ENCODE results near the gene CCDC183. TPM values are rescaled to one million over a fixed set of nuclear protein-coding genes. Genes with fewer than 3 reads are reported as not detected.
"Not testable (repeated sequence)": the region's sequence is repeated elsewhere in the genome, so short reads cannot be mapped to it uniquely, and the experiment has no call there.

CCDC183 gene
- total RNA-seq, 1 experiment from 2014 or later, result 3.6 TPM

DNA sequence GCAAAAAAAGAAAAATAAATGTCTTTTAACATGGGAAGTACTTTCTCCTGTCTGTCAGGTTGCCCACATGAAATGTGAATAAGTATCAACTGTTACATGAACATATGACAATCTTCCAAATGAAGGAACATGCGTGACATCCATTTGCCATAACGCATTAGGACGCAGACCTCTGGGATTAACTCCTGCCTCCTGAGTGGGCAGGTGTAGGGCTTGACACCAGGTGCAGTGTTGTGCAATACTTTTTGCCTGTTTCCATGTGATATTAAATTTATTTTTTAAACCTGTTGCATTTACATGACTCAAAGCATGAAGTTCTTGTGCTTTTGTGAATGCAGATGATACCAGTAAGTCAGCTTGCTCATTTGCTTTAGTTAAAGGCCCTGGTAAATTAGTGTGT, 13.7 kb upstream of the CCDC183 start:
- intact Hi-C loops (cut with micrococcal nuclease; ENCODE audit: unreplicated experiment), result no loop called here
- H3K36me3 ChIP-seq (ENCODE audit: low read depth), result no peaks in the 10 kb centered on the region

DNA sequence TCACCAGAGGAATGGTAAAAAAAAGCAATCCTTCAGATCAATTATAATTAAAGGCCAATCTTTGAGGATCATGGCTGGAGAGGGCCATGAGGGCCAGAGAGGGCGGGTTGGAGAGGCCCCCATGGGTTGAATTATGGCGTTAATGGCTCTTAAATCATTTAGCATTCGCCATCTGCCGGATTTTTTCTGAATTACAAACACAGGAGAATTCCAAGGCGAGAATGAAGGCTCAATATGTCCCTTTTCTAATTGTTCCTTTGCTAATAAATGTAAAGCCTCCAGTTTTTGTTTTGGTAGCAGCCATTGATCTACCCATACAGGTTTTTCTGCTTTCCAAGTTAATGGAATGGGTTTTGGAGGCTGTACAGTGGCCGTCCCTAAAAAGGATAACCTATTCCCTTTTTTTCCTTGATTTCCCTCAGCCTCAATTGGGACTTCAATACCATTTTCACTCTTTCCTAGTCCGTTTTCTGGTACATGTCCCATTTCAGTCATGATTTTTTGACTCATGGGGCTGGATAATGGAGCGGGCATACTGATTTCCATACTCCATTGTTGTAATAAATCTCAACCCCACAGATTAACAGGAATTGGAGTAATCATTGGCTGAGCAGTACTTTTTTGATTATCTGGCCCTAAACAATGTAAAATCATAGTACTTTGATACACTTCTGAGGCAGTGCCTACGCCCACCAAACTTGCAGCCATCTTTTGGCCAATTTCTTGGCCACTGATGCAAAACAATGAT, 11.7 kb upstream of the CCDC183 start:
- H3F3A ChIP-seq (ENCODE audit: insufficient read depth, low read depth), result peaks cover 9% of the 10 kb centered on the region; the same call in 1 of the 2 replicates
- H3K79me2 ChIP-seq (ENCODE audit: low read depth), result no peaks in the 10 kb centered on the region
- H3K36me3 ChIP-seq (ENCODE audit: low read depth), result no peaks in the 10 kb centered on the region
- H3K4me1 ChIP-seq (replicated peaks; ENCODE audit: insufficient read depth), result no peaks in the 10 kb centered on the region
- no peak overlapping the region for H3K27ac ChIP-seq
- BruUV-seq (replicated peaks), result no TSS peak
- no peaks in the 10 kb centered on the region for H4K20me1 ChIP-seq (ENCODE audit: insufficient read depth)
- H3K4me2 ChIP-seq, result no peak overlapping the region
- H3K4me3 ChIP-seq, result no peak overlapping the region
- no peak overlapping the region for H2AFZ ChIP-seq
- no peak for TF ChIP-seq EZH2 (IDR thresholded peaks at IDR 0.05; ENCODE audit: low read depth)
- TF ChIP-seq, protein P1, sequence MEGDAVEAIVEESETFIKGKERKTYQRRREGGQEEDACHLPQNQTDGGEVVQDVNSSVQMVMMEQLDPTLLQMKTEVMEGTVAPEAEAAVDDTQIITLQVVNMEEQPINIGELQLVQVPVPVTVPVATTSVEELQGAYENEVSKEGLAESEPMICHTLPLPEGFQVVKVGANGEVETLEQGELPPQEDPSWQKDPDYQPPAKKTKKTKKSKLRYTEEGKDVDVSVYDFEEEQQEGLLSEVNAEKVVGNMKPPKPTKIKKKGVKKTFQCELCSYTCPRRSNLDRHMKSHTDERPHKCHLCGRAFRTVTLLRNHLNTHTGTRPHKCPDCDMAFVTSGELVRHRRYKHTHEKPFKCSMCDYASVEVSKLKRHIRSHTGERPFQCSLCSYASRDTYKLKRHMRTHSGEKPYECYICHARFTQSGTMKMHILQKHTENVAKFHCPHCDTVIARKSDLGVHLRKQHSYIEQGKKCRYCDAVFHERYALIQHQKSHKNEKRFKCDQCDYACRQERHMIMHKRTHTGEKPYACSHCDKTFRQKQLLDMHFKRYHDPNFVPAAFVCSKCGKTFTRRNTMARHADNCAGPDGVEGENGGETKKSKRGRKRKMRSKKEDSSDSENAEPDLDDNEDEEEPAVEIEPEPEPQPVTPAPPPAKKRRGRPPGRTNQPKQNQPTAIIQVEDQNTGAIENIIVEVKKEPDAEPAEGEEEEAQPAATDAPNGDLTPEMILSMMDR (conservative IDR thresholded peaks at IDR 0.05), result peak; percentile 74; the same call in 1 of the 2 replicates
- DNase-seq, result no peak
- no peaks in the 10 kb centered on the region for H3K9me3 ChIP-seq (ENCODE audit: insufficient read depth, low read depth)
- intact Hi-C loops (cut with micrococcal nuclease; ENCODE audit: unreplicated experiment), result no loop called here
- ChIA-PET POLR2A (ENCODE audit: unreplicated experiment) (interaction anchor here (0.7 kb wide), 1 partner anchor 432 kb away, joined by 4 read pairs; no protein-coding TSS in a partner anchor), CTCF (interaction anchor here (0.5 kb wide), 1 partner anchor 54 kb away, joined by 6 read pairs; no protein-coding TSS in a partner anchor)
- no peaks in the 10 kb centered on the region for H3K9me2 ChIP-seq (ENCODE audit: insufficient read depth)
- peaks cover 17% of the 10 kb centered on the region for H3K27me3 ChIP-seq (ENCODE audit: insufficient read depth, low read depth)

More for the DNA sequence above, 13.7 kb upstream of the CCDC183 start:
- TF ChIP-seq EZH2 (IDR thresholded peaks at IDR 0.05; ENCODE audit: low read depth), result no peak
- TF ChIP-seq, protein P1 (conservative IDR thresholded peaks at IDR 0.05), result no peak
- Histone ChIP-seq H3K4me3 (no peak overlapping the region), H3K27ac (no peak overlapping the region), H3K79me2 (ENCODE audit: low read depth) (no peaks in the 10 kb centered on the region), H2AFZ (no peak overlapping the region), H4K20me1 (ENCODE audit: insufficient read depth) (no peaks in the 10 kb centered on the region), H3F3A (ENCODE audit: insufficient read depth, low read depth) (peaks cover 4% of the 10 kb centered on the region; the same call in 1 of the 2 replicates), H3K4me2 (no peak overlapping the region), H3K4me1 (replicated peaks; ENCODE audit: insufficient read depth) (no peaks in the 10 kb centered on the region), H3K9me2 (ENCODE audit: insufficient read depth) (no peaks in the 10 kb centered on the region), H3K9me3 (ENCODE audit: insufficient read depth, low read depth) (no peaks in the 10 kb centered on the region), H3K27me3 (ENCODE audit: insufficient read depth, low read depth) (peaks cover 36% of the 10 kb centered on the region)
- POLR2A ChIA-PET (ENCODE audit: unreplicated experiment), result interaction anchor here (0.6 kb wide), 1 partner anchor 10 kb away, joined by 12 read pairs; no protein-coding TSS in a partner anchor
- no TSS peak for BruUV-seq (replicated peaks)
- no peak for DNase-seq
- CTCF ChIA-PET, result interaction anchor here (0.6 kb wide), 1 partner anchor 288 kb away, joined by 4 read pairs; the partner anchor contains the start of gene SAPCD2

DNA sequence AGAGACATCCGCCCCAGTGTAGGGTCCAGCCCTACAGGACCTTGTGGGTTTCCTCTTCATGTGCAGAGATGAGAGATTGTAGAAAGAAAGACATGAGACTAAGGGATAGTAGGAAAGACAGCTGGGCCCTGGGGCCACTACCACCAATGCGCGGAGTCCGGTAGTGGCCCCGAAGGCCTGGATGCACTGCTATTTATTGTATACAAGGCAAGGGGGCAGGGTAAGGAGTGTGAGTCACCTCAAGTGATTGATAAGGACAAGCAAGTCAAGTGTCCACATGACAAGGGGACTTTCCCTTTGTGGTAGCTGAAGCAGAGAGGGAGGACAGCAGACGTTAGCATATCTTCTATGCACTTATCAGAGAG, 11.2 kb upstream of the CCDC183 start:
- no peak overlapping the region for H3K4me3 ChIP-seq
- no peaks in the 10 kb centered on the region for H3K9me3 ChIP-seq (ENCODE audit: insufficient read depth, low read depth)
- no peak overlapping the region for H2AFZ ChIP-seq
- TF ChIP-seq, protein P1 (conservative IDR thresholded peaks at IDR 0.05), result no peak
- TF ChIP-seq EZH2 (IDR thresholded peaks at IDR 0.05; ENCODE audit: low read depth), result no peak
- ChIA-PET POLR2A (ENCODE audit: unreplicated experiment) (interaction anchor here (0.5 kb wide), 1 partner anchor 116 kb away, joined by 4 read pairs; no protein-coding TSS in a partner anchor), CTCF (no interaction called here)
- no peaks in the 10 kb centered on the region for H3K79me2 ChIP-seq (ENCODE audit: low read depth)
- no peak for DNase-seq
- H3K9me2 ChIP-seq (ENCODE audit: insufficient read depth), result no peaks in the 10 kb centered on the region
- H3F3A ChIP-seq (ENCODE audit: insufficient read depth, low read depth), result peaks cover 11% of the 10 kb centered on the region
- H3K36me3 ChIP-seq (ENCODE audit: low read depth), result no peaks in the 10 kb centered on the region
- no peaks in the 10 kb centered on the region for H4K20me1 ChIP-seq (ENCODE audit: insufficient read depth)
- peaks cover 1% of the 10 kb centered on the region; the same call in 1 of the 2 replicates for H3K4me1 ChIP-seq (replicated peaks; ENCODE audit: insufficient read depth)
- intact Hi-C loops (cut with micrococcal nuclease; ENCODE audit: unreplicated experiment), result no loop called here
- no TSS peak for BruUV-seq (replicated peaks)
- peaks cover 12% of the 10 kb centered on the region for H3K27me3 ChIP-seq (ENCODE audit: insufficient read depth, low read depth)
- no peak overlapping the region for H3K4me2 ChIP-seq
- no peak overlapping the region for H3K27ac ChIP-seq

GRCh38 chr9:136785565-136786355, 10.4 kb upstream of the CCDC183 start:
- H3K9me3 ChIP-seq (ENCODE audit: insufficient read depth, low read depth); BruUV-seq (replicated peaks); H3K27ac ChIP-seq; H3K4me3 ChIP-seq; DNase-seq; H3K36me3 ChIP-seq (ENCODE audit: low read depth); H3K4me1 ChIP-seq (replicated peaks; ENCODE audit: insufficient read depth); H4K20me1 ChIP-seq (ENCODE audit: insufficient read depth); H3K9me2 ChIP-seq (ENCODE audit: insufficient read depth); H3K79me2 ChIP-seq (ENCODE audit: low read depth); intact Hi-C loops (cut with micrococcal nuclease; ENCODE audit: unreplicated experiment); H3K27me3 ChIP-seq (ENCODE audit: insufficient read depth, low read depth); H3K4me2 ChIP-seq; H2AFZ ChIP-seq: not testable (repeated sequence)
- peaks cover 16% of the 10 kb centered on the region for H3F3A ChIP-seq (ENCODE audit: insufficient read depth, low read depth)
- CTCF ChIA-PET, result interaction anchor here (0.6 kb wide), 1 partner anchor 496 kb away, joined by 3 read pairs; no protein-coding TSS in a partner anchor
- POLR2A ChIA-PET (ENCODE audit: unreplicated experiment), result interaction anchor here (0.5 kb wide), 1 partner anchor 117 kb away, joined by 4 read pairs; no protein-coding TSS in a partner anchor
